Stimulated activated CD8-positive, alpha-beta memory T cell treated with anti-CD3 and anti-CD28 coated beads, Interleukin-2, amount 100 ng/mL, for 1 hour (primary cell): ENCODE measurements around the gene SPEG.

Source experiments
- DNase-seq, 2 donors: peaks; one replicate each; pipeline ENCODE4 v3.0.0-alpha.2; 2020; ENCODE audit warnings: low read depth in 2 of 2

SPEG gene

DNA sequence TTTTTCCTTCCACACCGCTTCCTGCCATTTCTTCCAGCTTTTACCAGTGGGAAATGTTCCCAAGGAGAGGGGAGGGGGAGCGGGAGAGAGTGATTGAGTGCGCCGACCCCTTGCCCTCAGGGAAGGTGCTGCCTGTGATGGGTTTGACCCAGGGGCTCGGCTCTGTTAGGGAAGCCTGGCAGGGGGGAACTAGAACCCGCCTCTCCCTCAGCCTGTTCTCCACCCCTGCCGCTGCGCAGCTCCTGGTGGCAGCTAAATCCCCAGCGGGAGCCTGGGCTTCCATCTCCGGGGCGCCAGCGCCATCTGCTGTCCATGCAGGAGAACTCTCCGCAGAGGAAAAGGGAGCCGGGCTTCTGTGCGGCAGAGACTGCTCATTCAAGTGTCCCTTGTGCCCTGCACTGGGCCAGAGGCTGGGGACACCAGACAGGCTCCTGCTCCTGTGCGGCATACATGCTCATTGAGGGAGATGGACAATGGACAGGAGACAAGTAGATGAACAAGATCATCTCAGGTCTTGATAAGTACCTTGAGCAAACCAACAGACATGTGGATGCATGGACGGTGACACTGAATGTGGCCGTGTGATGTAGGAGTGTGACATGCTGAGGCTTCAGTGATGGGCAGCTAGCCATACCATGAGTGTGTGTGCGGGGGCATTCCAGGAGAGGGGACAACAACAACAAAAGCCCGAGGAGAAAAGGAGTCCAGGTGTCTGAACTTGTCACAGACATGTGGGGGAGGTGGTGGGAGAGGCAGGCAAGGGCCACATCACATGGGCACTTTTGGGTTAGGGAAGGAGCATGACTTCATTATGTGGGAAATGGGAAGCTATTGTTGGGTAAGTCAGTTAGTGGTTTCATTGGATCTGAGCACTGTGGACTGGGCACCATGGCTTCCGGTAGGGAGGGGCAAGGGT lies 95.7 kb downstream of the SPEG start:
- DNase-seq = peak; percentile 69 to 77

- no peak for DNase-seq
These were observed 97.2 kb downstream of the SPEG start for GRCh38 chr2:219531639-219532377.

- no peak for DNase-seq
These were observed 97.7 kb downstream of the SPEG start for GRCh38 chr2:219532378-219532649.

DNA sequence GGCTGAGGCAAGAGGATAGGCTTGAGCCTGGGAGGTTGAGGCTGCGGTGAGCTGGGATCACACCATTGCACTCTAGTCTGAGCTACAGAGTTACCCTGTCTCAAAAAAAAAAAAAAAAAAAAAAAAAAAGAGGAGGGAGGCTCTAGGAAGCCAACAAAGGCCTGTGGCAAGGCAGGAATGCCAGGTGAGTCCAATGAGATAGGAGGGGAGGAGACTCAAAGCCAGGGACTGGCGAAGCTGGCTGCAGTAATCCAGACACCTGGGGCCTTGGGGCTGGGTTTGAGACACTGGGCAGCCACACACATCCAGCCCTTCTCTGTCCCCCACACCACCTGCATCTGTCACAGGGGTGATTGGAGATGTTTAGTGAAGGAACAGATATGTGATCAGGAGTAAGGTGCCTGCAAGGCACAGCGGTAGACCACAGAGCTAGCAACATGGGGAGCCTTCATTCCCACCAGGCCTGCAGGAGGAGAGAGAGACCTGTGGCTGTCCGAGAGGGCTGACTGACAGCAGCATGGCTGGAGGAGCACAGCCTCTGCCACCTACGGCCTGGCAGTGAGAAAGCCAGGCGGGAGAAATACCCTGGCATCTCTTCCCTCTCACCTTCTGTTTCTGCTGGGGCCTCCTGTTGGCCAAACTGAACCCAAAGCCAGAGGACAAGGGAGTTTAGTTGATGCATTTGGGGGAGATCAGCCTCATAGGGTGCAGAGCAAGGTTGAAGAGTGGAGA lies 99.5 kb downstream of the SPEG start:
- DNase-seq = no peak

DNA sequence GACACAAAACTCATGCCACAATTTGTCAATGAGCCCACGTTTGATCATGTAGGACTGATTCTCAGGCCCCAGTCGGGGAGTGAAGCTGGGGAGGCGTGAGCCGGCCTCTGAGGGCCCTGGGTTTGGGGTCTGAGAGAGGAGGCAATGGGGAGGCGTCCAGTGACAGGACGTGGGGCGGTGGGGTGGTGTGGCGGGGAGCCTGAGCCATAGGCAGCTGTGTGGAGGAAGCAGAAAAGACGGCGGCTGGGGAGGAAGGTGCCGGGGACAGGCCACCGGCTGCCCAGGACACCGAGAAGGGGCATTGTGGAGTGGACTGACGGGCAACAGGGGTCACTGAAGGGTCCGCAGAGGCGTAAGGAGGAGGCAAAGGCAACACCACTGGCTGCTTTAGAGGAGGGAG lies 101.8 kb downstream of the SPEG start:
- DNase-seq = no peak

- no peak for DNase-seq
These were observed 102.3 kb downstream of the SPEG start for GRCh38 chr2:219536967-219537366.

DNA sequence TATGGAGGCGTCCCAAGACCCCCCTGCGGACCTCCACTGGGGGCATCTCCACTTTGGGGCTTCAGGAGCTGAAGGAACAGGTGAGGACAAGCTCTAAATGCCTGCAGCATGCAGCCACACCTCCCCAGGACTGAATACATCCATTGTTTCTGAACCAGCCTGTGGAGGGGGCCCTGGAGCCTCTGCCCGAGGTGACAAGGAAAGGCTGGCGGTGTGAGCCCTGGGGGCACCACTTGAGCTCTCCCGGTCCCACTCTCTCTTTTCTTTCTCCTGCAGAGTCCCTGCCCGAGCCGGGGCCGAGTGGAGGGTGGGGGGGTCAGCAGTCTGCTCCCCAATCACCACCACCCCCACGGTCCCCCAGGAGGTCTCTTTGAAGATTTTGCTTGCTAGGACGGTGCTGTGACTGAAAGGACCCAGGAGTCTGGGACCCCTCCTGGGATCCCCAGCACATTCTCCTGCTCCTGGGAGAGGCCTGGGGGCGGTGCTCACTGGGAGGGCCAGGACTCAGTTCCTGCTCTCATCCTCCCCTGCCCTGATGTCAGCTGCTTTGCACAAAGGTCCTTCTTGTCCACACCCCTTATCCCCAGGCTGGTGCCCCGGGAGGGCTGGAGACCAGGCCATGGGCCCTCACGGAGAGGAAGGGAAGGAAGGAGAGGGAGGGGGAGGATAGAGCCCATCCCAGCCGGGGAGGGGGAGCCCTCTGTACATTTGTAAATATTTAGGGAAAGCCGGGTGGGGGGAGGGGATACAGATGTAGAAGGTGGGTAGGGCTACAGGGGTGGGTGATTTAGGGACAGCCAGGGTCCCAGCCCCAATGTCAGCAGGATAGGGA lies 103.2 kb downstream of the SPEG start:
- no peak for DNase-seq

DNA sequence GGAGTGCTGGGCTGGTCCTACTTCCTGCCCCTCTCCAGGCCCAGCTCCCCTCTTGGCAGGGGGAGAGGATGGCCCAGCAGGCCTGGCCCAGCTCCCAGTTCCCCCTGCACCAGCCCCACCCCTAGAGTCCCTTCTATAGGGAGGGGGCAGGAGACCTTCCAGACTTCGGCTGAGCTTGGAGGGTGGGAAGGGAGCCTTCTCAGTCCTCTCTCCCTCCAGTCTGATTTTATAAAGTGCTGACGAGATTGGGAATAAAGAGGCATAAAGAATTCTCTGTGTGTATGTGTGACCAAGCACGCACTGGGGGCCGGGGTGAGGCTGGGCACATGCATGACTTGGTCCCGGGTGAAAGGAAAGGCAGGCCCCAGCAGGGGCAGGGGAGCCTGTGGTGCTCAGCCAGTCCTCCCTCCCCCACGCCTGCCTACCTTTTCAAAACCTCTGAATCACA lies 103.9 kb downstream of the SPEG start:
- DNase-seq = no peak

DNA sequence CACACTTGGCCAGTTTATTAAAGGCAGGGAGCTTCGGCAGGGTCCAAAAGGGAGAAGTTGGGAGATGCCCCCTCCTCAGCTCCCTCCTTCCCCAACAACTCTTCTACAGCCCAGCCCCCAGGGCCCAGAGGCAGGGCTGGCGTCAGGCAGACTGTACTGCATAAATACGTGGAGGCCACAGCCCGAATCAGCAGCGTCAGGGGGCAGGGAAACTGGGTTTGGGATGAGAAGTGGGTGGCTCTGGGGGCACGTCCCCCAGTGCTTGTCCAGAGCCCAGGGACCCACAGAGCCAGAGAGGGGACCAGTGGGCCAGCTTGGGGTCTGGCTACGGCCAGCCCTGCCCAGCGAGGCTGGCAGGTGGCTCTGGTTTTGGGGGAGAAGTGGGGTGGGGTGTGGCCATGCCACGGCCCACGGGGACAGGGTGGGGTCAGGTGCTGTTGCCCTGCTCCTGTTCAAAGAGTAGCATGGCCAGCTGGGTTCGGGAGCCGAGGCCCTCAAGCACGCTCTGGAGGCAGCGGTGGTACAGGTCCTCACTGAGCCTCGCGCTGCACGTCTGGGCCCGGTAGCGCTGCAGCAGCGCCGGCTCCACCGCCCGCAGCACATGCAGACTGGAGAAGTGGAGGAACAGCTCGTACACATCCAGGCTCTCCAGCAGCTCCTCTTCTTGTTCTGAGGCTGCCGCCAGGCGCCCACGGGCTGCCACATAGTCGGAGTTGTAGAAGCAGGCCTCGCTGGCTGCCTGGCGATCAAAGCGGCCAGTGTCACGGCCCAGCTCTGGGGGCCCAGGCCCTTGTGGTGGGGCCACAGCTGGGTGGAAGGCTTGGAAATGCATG lies 104.5 kb downstream of the SPEG start:
- no peak for DNase-seq

DNA sequence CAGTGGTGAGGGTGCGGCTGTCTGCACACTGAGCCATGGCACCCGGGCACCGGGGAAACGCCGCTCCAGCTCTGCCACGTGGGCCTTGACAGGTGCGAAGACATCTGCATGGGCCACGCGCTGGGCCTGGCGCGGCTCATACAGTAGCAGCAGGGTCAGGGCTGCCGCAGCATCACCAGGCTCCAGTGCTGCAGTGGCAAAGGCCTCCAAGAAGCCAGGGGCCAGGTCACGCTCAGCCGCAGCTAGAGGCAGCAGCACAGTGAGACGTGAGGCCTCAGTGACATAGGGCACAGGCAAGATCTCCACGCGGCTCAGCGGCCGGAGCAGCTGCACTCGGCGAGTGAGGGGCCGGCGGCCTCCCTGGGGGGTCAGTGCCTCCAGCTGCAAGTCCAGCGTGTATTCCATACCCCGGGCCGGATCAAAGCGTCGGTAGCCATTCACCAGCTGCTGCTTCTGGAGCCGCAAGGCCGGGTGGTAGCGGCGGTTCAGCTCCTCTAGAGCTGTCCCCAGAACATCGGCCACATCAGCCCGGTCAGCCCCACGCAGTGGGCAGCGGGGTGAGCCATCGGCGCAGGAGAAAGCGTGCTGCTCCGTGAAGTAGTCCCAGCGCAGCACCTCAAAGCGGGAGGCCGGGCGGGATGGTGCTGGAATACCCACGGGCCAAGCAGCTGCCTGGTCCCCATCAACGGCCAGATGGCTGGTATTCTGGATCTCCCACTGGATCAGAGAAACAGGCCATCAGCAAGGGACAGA lies 105.5 kb downstream of the SPEG start:
- DNase-seq = no peak

- DNase-seq = no peak
These were observed 106.3 kb downstream of the SPEG start for GRCh38 chr2:219540784-219541504.

DNA sequence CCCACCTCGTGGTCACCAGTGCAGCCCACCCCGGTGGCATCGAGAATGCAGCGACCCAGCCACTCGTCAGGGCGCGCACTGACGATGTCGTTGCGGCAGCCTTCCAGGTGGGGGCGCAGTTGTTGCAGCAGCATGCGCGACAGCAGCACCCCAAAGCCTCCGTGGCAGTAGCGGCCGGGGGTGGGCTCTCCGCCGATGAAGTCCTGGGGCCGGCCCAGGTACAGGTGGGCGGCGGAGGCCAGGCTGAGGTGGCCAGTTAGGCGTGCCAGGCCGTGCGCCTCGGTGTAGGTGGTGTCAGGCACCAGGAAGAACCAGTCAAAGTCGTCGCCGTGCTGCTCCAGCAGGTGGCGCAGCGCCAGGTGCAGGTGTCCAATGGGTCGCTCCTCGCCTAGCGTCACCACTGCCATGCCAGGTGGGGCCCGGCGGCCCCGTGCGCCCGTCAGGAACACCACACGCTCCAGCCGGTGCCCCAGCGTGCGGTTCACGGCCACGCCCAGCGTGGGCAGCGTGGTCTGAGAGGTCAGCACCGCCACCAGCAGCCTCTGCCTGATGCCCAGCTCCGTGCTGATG lies 107.1 kb downstream of the SPEG start:
- DNase-seq = peak; percentile 66 to 72

DNA sequence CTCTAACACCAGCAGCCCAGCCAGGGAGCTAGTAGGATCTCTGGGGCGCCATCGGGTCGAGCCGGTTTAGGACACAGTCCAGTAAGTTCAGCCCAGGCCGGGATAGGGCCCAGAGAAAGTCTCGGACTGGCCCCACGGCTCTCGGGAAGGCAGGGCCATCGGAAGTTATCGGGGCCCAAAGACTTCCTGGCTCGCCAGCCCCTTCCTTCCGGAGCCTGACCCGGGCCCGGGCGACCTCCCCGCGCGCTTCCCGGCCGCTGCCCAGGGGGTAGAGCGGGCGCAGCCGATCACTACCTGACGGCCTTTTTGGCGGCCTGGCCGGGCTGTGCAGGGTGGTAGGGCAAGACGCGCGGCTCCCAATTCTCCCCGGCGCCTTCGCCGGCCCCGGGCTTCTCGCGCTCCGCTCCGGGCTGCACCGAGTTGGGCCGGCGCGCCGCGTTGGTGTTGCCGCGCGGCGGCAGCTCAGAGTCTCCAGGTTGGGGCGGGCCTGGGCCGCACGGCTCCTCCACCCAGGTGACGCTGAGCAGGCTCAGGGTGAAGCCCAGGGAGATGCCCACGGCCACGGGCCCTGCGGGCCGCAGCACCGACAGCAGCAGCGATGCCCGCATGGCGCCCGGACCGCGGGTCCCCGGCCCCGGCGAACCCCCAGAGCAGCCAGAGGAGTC lies 108.4 kb downstream of the SPEG start:
- DNase-seq = peak in 1 of 2 donors; percentile 13

GRCh38 chr2:219543596-219544358 lies 109.1 kb downstream of the SPEG start, which contains the start of the genes CHPF and TMEM198:
CHPF (minus strand) TSS chr2:219543809; CDS start chr2:219543538, 271 bp downstream.
TMEM198 (plus strand) TSS chr2:219544028; CDS start chr2:219544728, 700 bp downstream.
- DNase-seq = peak; percentile 76 to 81

GRCh38 chr2:219544567-219544966 lies 109.9 kb downstream of the SPEG start:
- DNase-seq = no peak

DNA sequence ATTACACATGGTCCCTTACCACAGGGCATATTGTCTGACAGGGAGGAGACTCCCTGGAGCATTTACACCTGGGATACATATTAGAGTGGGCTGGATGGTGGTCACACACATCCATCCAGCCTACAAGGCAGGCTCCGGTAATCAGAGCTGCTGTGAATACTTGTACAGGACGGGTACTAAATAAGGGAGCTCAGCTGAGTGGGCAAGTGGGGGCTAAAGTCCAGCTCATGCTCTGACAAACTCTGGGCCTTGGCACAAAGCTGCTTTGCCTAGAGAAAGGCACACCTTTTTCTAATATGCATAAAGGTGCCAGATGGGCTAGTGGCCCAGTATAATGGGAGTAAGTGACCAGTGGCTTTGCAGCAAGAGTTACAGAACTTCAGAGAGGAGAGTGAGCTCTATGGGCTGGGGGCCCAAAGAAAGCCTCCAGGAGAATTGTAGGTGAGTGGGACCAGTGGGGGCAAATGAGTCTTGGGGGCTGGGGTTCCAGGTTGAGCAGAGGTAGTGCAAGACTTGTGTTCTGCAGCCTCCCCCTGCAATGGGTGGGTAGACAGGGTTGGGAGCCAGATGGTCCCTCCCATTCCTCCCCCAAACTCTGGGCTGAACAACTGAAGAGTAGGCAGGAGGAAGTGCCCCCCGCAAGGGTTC lies 110.8 kb downstream of the SPEG start:
- no peak for DNase-seq

GRCh38 chr2:219545943-219546352 lies 111.3 kb downstream of the SPEG start:
- DNase-seq = no peak
